ENCODE results near the gene CLN3.

DNA sequence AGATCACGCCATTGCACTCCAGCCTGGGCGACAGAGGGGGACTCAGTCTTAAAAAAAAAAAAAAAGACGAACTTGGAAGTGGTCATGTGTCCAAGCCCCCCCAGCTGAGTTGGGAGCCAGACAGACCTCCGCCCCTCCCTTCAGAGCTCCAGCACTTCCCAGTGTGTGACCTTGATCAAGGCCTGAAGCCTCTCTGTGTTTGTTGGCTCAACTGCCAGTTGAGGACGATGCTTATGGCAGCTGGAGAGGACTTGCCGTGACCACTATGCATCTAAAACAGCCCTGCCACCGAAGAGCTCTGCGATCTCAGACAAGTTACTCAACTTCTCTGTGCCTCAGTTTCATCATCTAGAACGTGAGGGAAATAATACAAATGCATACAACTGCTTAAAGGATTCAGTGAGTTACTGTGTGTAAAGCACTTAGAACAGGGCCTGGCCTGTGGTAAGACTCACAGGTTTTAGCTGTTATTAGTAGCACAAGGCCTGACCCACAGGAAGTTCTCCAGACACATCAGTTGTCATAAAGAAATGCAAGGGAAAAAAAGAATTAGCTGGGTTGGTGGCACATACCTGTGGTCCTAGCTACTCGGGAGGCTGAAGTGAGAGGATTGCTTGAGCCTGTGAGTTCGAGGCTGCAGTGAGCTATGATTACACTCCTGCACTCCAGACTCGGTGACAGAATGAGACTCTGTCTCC lies 21.8 kb upstream of the CLN3 start:
- TF ChIP-seq, protein P1, sequence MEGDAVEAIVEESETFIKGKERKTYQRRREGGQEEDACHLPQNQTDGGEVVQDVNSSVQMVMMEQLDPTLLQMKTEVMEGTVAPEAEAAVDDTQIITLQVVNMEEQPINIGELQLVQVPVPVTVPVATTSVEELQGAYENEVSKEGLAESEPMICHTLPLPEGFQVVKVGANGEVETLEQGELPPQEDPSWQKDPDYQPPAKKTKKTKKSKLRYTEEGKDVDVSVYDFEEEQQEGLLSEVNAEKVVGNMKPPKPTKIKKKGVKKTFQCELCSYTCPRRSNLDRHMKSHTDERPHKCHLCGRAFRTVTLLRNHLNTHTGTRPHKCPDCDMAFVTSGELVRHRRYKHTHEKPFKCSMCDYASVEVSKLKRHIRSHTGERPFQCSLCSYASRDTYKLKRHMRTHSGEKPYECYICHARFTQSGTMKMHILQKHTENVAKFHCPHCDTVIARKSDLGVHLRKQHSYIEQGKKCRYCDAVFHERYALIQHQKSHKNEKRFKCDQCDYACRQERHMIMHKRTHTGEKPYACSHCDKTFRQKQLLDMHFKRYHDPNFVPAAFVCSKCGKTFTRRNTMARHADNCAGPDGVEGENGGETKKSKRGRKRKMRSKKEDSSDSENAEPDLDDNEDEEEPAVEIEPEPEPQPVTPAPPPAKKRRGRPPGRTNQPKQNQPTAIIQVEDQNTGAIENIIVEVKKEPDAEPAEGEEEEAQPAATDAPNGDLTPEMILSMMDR (IDR thresholded peaks at IDR 0.05) = no peak
- TF ChIP-seq POLR2A (IDR thresholded peaks at IDR 0.05) (no peak), POLR2AphosphoS5 (IDR thresholded peaks at IDR 0.05) (no peak), EP300 (IDR thresholded peaks at IDR 0.05) (no peak)
